ENCODE results near the gene OR2H2.

OR2H2 gene

GRCh38 chr6:29626948-29627754, 42.2 kb downstream of the OR2H2 start:
- DNase-seq, result no peak
- in situ Hi-C loops (cut with MboI; ENCODE audit: low pct_unique_long_range_greater_than_20kb, low sequenced_read_pairs), result no loop called here

- DNase-seq, result no peak
- in situ Hi-C loops (cut with MboI; ENCODE audit: low pct_unique_long_range_greater_than_20kb, low sequenced_read_pairs), result no loop called here
These were observed 43.0 kb downstream of the OR2H2 start for GRCh38 chr6:29627755-29628418.

- in situ Hi-C loops (cut with MboI; ENCODE audit: low pct_unique_long_range_greater_than_20kb, low sequenced_read_pairs), result no loop called here
- peak; percentile 81 for DNase-seq
These were observed 43.7 kb downstream of the OR2H2 start for GRCh38 chr6:29628419-29629281.

- DNase-seq, result no peak
- in situ Hi-C loops (cut with MboI; ENCODE audit: low pct_unique_long_range_greater_than_20kb, low sequenced_read_pairs), result no loop called here
These were observed 44.6 kb downstream of the OR2H2 start for GRCh38 chr6:29629571-29629970.

GRCh38 chr6:29630315-29630714, 45.4 kb downstream of the OR2H2 start:
- in situ Hi-C loops (cut with MboI; ENCODE audit: low pct_unique_long_range_greater_than_20kb, low sequenced_read_pairs), result no loop called here
- DNase-seq, result no peak

GRCh38 chr6:29631209-29631810, 46.4 kb downstream of the OR2H2 start:
- in situ Hi-C loops (cut with MboI; ENCODE audit: low pct_unique_long_range_greater_than_20kb, low sequenced_read_pairs), result no loop called here
- no peak for DNase-seq

GRCh38 chr6:29631860-29632731, 47.2 kb downstream of the OR2H2 start:
- DNase-seq, result peak; percentile 27
- in situ Hi-C loops (cut with MboI; ENCODE audit: low pct_unique_long_range_greater_than_20kb, low sequenced_read_pairs), result no loop called here

- in situ Hi-C loops (cut with MboI; ENCODE audit: low pct_unique_long_range_greater_than_20kb, low sequenced_read_pairs), result no loop called here
- DNase-seq, result peak; percentile 74
These were observed 48.0 kb downstream of the OR2H2 start, which contains the start of gene GABBR1 for GRCh38 chr6:29632789-29633533. TSS of gene GABBR1 (minus strand) at chr6:29633183. CDS start at chr6:29632385, 798 bp downstream.

GRCh38 chr6:29633534-29633905, 48.6 kb downstream of the OR2H2 start:
- in situ Hi-C loops (cut with MboI; ENCODE audit: low pct_unique_long_range_greater_than_20kb, low sequenced_read_pairs), result no loop called here
- DNase-seq, result no peak

- DNase-seq, result no peak
- in situ Hi-C loops (cut with MboI; ENCODE audit: low pct_unique_long_range_greater_than_20kb, low sequenced_read_pairs), result no loop called here
These were observed 52.3 kb downstream of the OR2H2 start for GRCh38 chr6:29637247-29637646.

Measured in KBM-7 (cell line).